SK-N-SH (cell line): ENCODE results near the gene AMHR2. TPM values are rescaled to one million over a fixed set of nuclear protein-coding genes. Genes with fewer than 3 reads are reported as not detected.

Experiments
- CTCF ChIA-PET: fragments of 300-600, 350-600 bp; formaldehyde crosslinking; extraction: SDS; loops from one replicate; lab custom pipeline; 2021; lab: Yijun Ruan, JAX
- POLR2A ChIA-PET: fragments of 350-600 bp; sonication (Branson Sonifier 250); formaldehyde crosslinking; extraction: SDS; loops from one replicate; lab custom pipeline; 2020; ENCODE audit warnings: antibody characterized with exemption, inconsistent platforms; lab: Yijun Ruan, JAX
- DNase-seq: peaks from one replicate; pipeline ENCODE4 v3.0.0; 2012
- H2AFZ ChIP-seq: fragments of 200-600 bp; sonication (generic); 2 replicates; pipeline ENCODE4 v1.8.1; 2016; ENCODE audit warnings: antibody characterized with exemption, mild to moderate bottlenecking, low read depth
- H3F3A ChIP-seq: fragments of 200-600 bp; sonication (generic); replicated peaks from 2 replicates; pipeline ENCODE3; 2016; ENCODE audit warnings: antibody characterized with exemption, mild to moderate bottlenecking; ENCODE audit not compliant: insufficient read depth
- H3K27ac ChIP-seq, 2 experiments: fragments of 200-500 bp in 1 of 2; fragments of 200-600 bp in 1 of 2; sonication (Bioruptor generic) in 1 of 2; sonication (generic), shearing (Covaris generic) in 1 of 2; 2 replicates each; pipeline versions ENCODE4 v1.5.1 to v1.6.1; 2014 to 2016; ENCODE audit warnings: low read depth in 2 of 2, inconsistent platforms in 1 of 2, low read length in 1 of 2, mild to moderate bottlenecking in 1 of 2, mixed read lengths in 1 of 2
- H3K27me3 ChIP-seq: fragments of 200-600 bp; sonication (generic), shearing (Covaris generic); 2 replicates; pipeline ENCODE4 v1.6.1; 2016; ENCODE audit warnings: mixed run types; ENCODE audit not compliant: insufficient read depth
- H3K36me3 ChIP-seq, 2 experiments: fragments of 200-500 bp in 1 of 2; fragments of 200-600 bp in 1 of 2; sonication (Bioruptor generic) in 1 of 2; sonication (generic) in 1 of 2; replicated peaks in 1 of 2; 2 replicates each; pipeline versions ENCODE3 to v1.5.1; 2014 to 2016; ENCODE audit warnings: low read length in 1 of 2, mild to moderate bottlenecking in 1 of 2; ENCODE audit not compliant: insufficient read depth in 2 of 2, control insufficient read depth in 1 of 2
- H3K4me1 ChIP-seq, 2 experiments: fragments of 200-500 bp in 1 of 2; fragments of 200-600 bp in 1 of 2; sonication (Bioruptor generic) in 1 of 2; sonication (generic), shearing (Covaris generic) in 1 of 2; 2 replicates each; pipeline versions ENCODE4 v1.5.1 to v1.6.1; 2014 to 2016; ENCODE audit warnings: low read depth in 1 of 2, low read length in 1 of 2, mixed run types in 1 of 2; ENCODE audit not compliant: insufficient read depth in 2 of 2, control insufficient read depth in 1 of 2
- H3K4me2 ChIP-seq: fragments of 200-600 bp; sonication (generic), shearing (Covaris generic); 2 replicates; pipeline ENCODE4 v1.6.1; 2017; ENCODE audit warnings: mixed run types
- H3K4me3 ChIP-seq, 2 experiments: fragments of 200-500 bp in 1 of 2; fragments of 200-600 bp in 1 of 2; sonication (Bioruptor generic) in 1 of 2; sonication (generic), shearing (Covaris generic) in 1 of 2; 2 replicates each; pipeline versions ENCODE4 v1.5.1 to v1.8.1; 2014 to 2016; ENCODE audit warnings: low read depth in 2 of 2, inconsistent platforms in 1 of 2, low read length in 1 of 2, mild to moderate bottlenecking in 1 of 2, mixed read lengths in 1 of 2, moderate library complexity in 1 of 2
- H3K79me2 ChIP-seq: fragments of 200-600 bp; sonication (generic); 2 replicates; pipeline ENCODE4 v1.8.1; 2017; ENCODE audit warnings: mild to moderate bottlenecking; ENCODE audit not compliant: insufficient read depth
- H3K9ac ChIP-seq: fragments of 200-600 bp; sonication (generic); 2 replicates; pipeline ENCODE4 v1.6.1; 2017; ENCODE audit warnings: mixed run types
- H3K9me2 ChIP-seq: fragments of 200-600 bp; sonication (generic); 2 replicates; pipeline ENCODE4 v1.6.1; 2017; ENCODE audit warnings: mixed run types
- H3K9me3 ChIP-seq: fragments of 200-600 bp; sonication (generic); 2 replicates; pipeline ENCODE4 v1.6.1; 2017; ENCODE audit warnings: mixed run types, mild to moderate bottlenecking, moderate library complexity
- H4K20me1 ChIP-seq: fragments of 200-600 bp; sonication (generic); 2 replicates; pipeline ENCODE4 v1.6.1; 2017; ENCODE audit warnings: mild to moderate bottlenecking, mixed run types; ENCODE audit not compliant: insufficient read depth
- CTCF ChIP-seq: fragments of 200-600 bp; sonication (generic); IDR thresholded peaks from 2 replicates; pipeline ENCODE4 v1.6.1; 2017; ENCODE audit warnings: antibody characterized with exemption, mild to moderate bottlenecking, moderate library complexity
- ELF1 ChIP-seq: IDR thresholded peaks from 2 replicates; pipeline ENCODE4 v1.4.0; 2012
- EP300 ChIP-seq, 2 experiments: IDR thresholded peaks; 2 replicates each; pipeline versions ENCODE4 v1.4.0 to v1.6.1; 2012; ENCODE audit warnings: borderline replicate concordance in 1 of 2, low read depth in 1 of 2, low read length in 1 of 2
- FOXJ3 ChIP-seq: sonication (generic); formaldehyde crosslinking; IDR thresholded peaks from 2 replicates; pipeline ENCODE4 v1.5.1; 2020; ENCODE audit warnings: mild to moderate bottlenecking, missing genetic modification reagents
- FOXM1 ChIP-seq: IDR thresholded peaks from 2 replicates; pipeline ENCODE4 v1.4.0; 2012; ENCODE audit warnings: low read depth, mild to moderate bottlenecking
- GABPA ChIP-seq: IDR thresholded peaks from 2 replicates; pipeline ENCODE4 v1.4.0; 2012; ENCODE audit warnings: low read depth, mild to moderate bottlenecking
- JUND ChIP-seq: IDR thresholded peaks from 2 replicates; pipeline ENCODE4 v1.4.0; 2012
- MAX ChIP-seq: IDR thresholded peaks from 2 replicates; pipeline ENCODE4 v1.4.0; 2012; ENCODE audit warnings: low read depth
- MXI1 ChIP-seq: IDR thresholded peaks from 2 replicates; pipeline ENCODE4 v1.6.1; 2012; ENCODE audit warnings: mild to moderate bottlenecking, low read depth, low read length, improper control_type of control experiment
- RAD21 ChIP-seq: IDR thresholded peaks from 2 replicates; pipeline ENCODE4 v1.6.1; 2012; ENCODE audit warnings: mild to moderate bottlenecking, low read length
- RCOR1 ChIP-seq: fragments of 150-350 bp; IDR thresholded peaks from 2 replicates; pipeline ENCODE4 v1.6.1; 2017; ENCODE audit warnings: antibody characterized with exemption, low read length
- SIN3A ChIP-seq: IDR thresholded peaks from 2 replicates; pipeline ENCODE4 v1.6.1; 2012; ENCODE audit warnings: low read depth, mild to moderate bottlenecking, low read length, moderate library complexity, borderline replicate concordance
- TAF1 ChIP-seq: IDR thresholded peaks from 2 replicates; pipeline ENCODE4 v1.6.1; 2012; ENCODE audit warnings: low read depth, mild to moderate bottlenecking, low read length, moderate library complexity, borderline replicate concordance
- TEAD4 ChIP-seq: IDR thresholded peaks from 2 replicates; pipeline ENCODE4 v1.4.0; 2012; ENCODE audit warnings: mild to moderate bottlenecking, borderline replicate concordance; ENCODE audit not compliant: insufficient read depth
- USF1 ChIP-seq: IDR thresholded peaks from 2 replicates; pipeline ENCODE4 v1.4.0; 2012; ENCODE audit warnings: low read depth, borderline replicate concordance
- USF2 ChIP-seq: fragments of 150-350 bp; IDR thresholded peaks from 2 replicates; pipeline ENCODE4 v1.6.1; 2017; ENCODE audit warnings: antibody characterized with exemption, low read length, low read depth, borderline replicate concordance
- YY1 ChIP-seq: IDR thresholded peaks from 2 replicates; pipeline ENCODE4 v1.4.0; 2012; ENCODE audit warnings: low read depth, mild to moderate bottlenecking
- WGBS: methylation state at CpG from one replicate; pipeline ENCODE4 v1.1.6; 2017; ENCODE audit warnings: low lambda C conversion rate; 5-methylcytosine and 5-hydroxymethylcytosine counted together
- polyA plus RNA-seq, 3 experiments: library from polyadenylated mRNA; depleted of rRNA; stranded (reverse); fragments of >200 nt; gene quantifications; 2 replicates each; pipeline ENCODE4 v1.2.3, GENCODE V29; 2012
- TF ChIP-seq, protein P1 (sequence below): IDR thresholded peaks from 2 replicates; pipeline ENCODE4; 2012
- TF ChIP-seq, protein P2 (sequence below): fragments of 150-350 bp; IDR thresholded peaks from 2 replicates; pipeline ENCODE4 v1.6.1; 2016; ENCODE audit warnings: mild to moderate bottlenecking, low read depth, low read length

AMHR2 gene
- polyA plus RNA-seq, 1 of the 3 experiments (the other 2 are of a cell fraction) = 0.03 TPM

GRCh38 chr12:53466640-53467039 lies 43.0 kb downstream of the AMHR2 start:
- Histone ChIP-seq H3K9ac (no peak overlapping the region), H4K20me1 (peaks cover 84% of the 10 kb centered on the region), H3K9me3 (no peaks in the 10 kb centered on the region), H3K79me2 (peaks cover 94% of the 10 kb centered on the region), H3K9me2 (no peaks in the 10 kb centered on the region), H3K27me3 (no peaks in the 10 kb centered on the region), H3K4me2 (no peak overlapping the region), H3K4me3 (no peak overlapping the region), H3F3A (peaks cover 66% of the 10 kb centered on the region), H3K27ac (no peak overlapping the region), H3K36me3 (peaks cover 92 to 95% of the 10 kb centered on the region in 2 experiments), H2AFZ (no peak overlapping the region), H3K4me1 (no peaks in the 10 kb centered on the region; a peak in 1 of 4 replicates)
- ChIA-PET CTCF (interaction anchor here (1.0 to 3.0 kb wide), 4 partner anchors 10 to 42 kb away, joined by 3 to 16 read pairs (median 5); no protein-coding TSS in a partner anchor), POLR2A (interaction anchor here (1.6 kb wide), 1 partner anchor 15 kb away, joined by 5 read pairs; no protein-coding TSS in a partner anchor)
- no peak for TF ChIP-seq RAD21
- no peak for TF ChIP-seq RCOR1
- TF ChIP-seq YY1 = no peak
- TF ChIP-seq MAX = no peak
- no peak for TF ChIP-seq SIN3A
- TF ChIP-seq, protein P1, sequence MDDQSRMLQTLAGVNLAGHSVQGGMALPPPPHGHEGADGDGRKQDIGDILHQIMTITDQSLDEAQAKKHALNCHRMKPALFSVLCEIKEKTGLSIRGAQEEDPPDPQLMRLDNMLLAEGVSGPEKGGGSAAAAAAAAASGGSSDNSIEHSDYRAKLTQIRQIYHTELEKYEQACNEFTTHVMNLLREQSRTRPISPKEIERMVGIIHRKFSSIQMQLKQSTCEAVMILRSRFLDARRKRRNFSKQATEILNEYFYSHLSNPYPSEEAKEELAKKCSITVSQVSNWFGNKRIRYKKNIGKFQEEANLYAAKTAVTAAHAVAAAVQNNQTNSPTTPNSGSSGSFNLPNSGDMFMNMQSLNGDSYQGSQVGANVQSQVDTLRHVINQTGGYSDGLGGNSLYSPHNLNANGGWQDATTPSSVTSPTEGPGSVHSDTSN = no peak
- TF ChIP-seq, protein P2, sequence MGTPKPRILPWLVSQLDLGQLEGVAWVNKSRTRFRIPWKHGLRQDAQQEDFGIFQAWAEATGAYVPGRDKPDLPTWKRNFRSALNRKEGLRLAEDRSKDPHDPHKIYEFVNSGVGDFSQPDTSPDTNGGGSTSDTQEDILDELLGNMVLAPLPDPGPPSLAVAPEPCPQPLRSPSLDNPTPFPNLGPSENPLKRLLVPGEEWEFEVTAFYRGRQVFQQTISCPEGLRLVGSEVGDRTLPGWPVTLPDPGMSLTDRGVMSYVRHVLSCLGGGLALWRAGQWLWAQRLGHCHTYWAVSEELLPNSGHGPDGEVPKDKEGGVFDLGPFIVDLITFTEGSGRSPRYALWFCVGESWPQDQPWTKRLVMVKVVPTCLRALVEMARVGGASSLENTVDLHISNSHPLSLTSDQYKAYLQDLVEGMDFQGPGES = no peak
- no peak for TF ChIP-seq EP300 (IDR thresholded peaks at IDR 0.05; ENCODE audit: borderline replicate concordance in 1 of 2, low read depth in 1 of 2, low read length in 1 of 2)
- TF ChIP-seq USF1 = no peak
- TF ChIP-seq GABPA = no peak
- TF ChIP-seq JUND = no peak
- no peak for TF ChIP-seq TEAD4
- TF ChIP-seq CTCF = no peak
- TF ChIP-seq FOXM1 = no peak
- TF ChIP-seq TAF1 = no peak
- no peak for TF ChIP-seq USF2
- TF ChIP-seq FOXJ3 (CRISPR knock-in tag) = no peak
- no peak for TF ChIP-seq ELF1
- TF ChIP-seq MXI1 = no peak
- WGBS = 92% methylated on average over 4 of the region's 4 CpGs
- DNase-seq = no peak
